Spleen (tissue), 7 donors: Measurements from ENCODE around the gene DLG2.

ENCODE experiments used
- POLR2A ChIP-seq, 3 donors: fragments of 450-650 bp; IDR thresholded peaks; one replicate each; pipeline ENCODE4 v1.5.1; 2017; ENCODE audit warnings: antibody characterized with exemption in 3 of 3, mild to moderate bottlenecking in 1 of 3
- TF ChIP-seq, protein P1 (sequence below), 11 experiments: fragments of 200-600 bp in 7 of 11; fragments of 450-650 bp in 4 of 11; sonication (generic) in 4 of 11; IDR thresholded peaks in 8 of 11; conservative IDR thresholded peaks in 3 of 11; 1 replicate in 7 of 11; 2 replicates in 4 of 11; pipeline versions ENCODE4 v1.4.0 to v1.8.0; 2016 to 2021; ENCODE audit warnings: antibody characterized with exemption in 11 of 11, inconsistent platforms in 4 of 11, mild to moderate bottlenecking in 1 of 11
- donor health status: DM: no; HTN: no; CAD: no; lungs with moderate emphysema.
- donor health status: DM: no; HTN: no; CAD: no.
- donor health status: DM: no; HTN: no; CAD: no.

DNA sequence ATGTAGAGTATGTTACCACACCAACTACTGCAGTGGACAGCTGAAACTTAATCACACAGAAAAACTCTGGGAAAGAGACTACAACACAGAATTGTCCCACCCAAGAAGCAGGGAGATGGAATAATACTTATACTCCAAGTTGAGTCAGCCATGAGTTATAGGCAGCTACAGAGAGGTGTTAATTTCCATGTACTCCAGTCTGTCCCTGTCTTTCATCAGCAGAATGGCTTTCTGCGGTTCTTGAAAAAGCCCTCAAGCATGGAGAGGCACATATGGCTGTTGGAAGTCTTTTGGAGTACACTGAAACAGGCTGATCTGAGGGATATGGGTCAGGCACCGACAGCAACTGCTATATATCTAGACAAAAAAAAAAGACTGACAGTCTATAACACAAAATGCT is 219.5 kb downstream of the DLG2 start:
- TF ChIP-seq, protein P1, sequence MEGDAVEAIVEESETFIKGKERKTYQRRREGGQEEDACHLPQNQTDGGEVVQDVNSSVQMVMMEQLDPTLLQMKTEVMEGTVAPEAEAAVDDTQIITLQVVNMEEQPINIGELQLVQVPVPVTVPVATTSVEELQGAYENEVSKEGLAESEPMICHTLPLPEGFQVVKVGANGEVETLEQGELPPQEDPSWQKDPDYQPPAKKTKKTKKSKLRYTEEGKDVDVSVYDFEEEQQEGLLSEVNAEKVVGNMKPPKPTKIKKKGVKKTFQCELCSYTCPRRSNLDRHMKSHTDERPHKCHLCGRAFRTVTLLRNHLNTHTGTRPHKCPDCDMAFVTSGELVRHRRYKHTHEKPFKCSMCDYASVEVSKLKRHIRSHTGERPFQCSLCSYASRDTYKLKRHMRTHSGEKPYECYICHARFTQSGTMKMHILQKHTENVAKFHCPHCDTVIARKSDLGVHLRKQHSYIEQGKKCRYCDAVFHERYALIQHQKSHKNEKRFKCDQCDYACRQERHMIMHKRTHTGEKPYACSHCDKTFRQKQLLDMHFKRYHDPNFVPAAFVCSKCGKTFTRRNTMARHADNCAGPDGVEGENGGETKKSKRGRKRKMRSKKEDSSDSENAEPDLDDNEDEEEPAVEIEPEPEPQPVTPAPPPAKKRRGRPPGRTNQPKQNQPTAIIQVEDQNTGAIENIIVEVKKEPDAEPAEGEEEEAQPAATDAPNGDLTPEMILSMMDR (IDR thresholded peaks at IDR 0.05 in 8 of 11, conservative IDR thresholded peaks at IDR 0.05 in 3 of 11) = no peak
- no peak for TF ChIP-seq POLR2A (IDR thresholded peaks at IDR 0.05)
